ENCODE measurements around the gene EIF5B.
"Not testable (repeated sequence)": the region's sequence is repeated elsewhere in the genome, so short reads cannot be mapped to it uniquely, and the experiment has no call there.

The EIF5B gene

GRCh38 chr2:99368854-99369253 lies 31.7 kb downstream of the EIF5B start:
- DNase-seq: not testable (repeated sequence)

- DNase-seq: no peak
Observed at GRCh38 chr2:99373144-99373543, 36.0 kb downstream of the EIF5B start.

GRCh38 chr2:99374747-99375146 lies 37.6 kb downstream of the EIF5B start:
- DNase-seq: no peak

- no peak for DNase-seq
Observed at GRCh38 chr2:99376254-99376864, 39.2 kb downstream of the EIF5B start.

GRCh38 chr2:99377879-99378278 lies 40.7 kb downstream of the EIF5B start:
- no peak for DNase-seq

GRCh38 chr2:99380376-99381010 lies 43.3 kb downstream of the EIF5B start:
- DNase-seq: no peak

GRCh38 chr2:99382143-99382542 lies 45.0 kb downstream of the EIF5B start:
- DNase-seq: no peak

GRCh38 chr2:99386011-99386410 lies 48.8 kb downstream of the EIF5B start:
- DNase-seq: no peak

GRCh38 chr2:99388892-99389291 lies 51.7 kb downstream of the EIF5B start:
- DNase-seq: no peak

- DNase-seq: no peak
Observed at GRCh38 chr2:99389371-99389770, 52.2 kb downstream of the EIF5B start.

- DNase-seq: no peak
Observed at GRCh38 chr2:99389946-99390345, 52.8 kb downstream of the EIF5B start.

GRCh38 chr2:99395589-99396130 lies 58.5 kb downstream of the EIF5B start:
- DNase-seq: no peak

- no peak for DNase-seq
Observed at GRCh38 chr2:99397266-99397920, 60.2 kb downstream of the EIF5B start.

- no peak for DNase-seq
Observed at GRCh38 chr2:99398303-99398702, 61.1 kb downstream of the EIF5B start.

GRCh38 chr2:99399063-99399462 lies 61.9 kb downstream of the EIF5B start:
- DNase-seq: no peak

- DNase-seq: no peak
Observed at GRCh38 chr2:99399795-99400194, 62.6 kb downstream of the EIF5B start.

GRCh38 chr2:99401841-99402240 lies 64.7 kb downstream of the EIF5B start:
- DNase-seq: no peak

- no peak for DNase-seq
Observed at GRCh38 chr2:99403084-99403483, 65.9 kb downstream of the EIF5B start.

- DNase-seq: no peak
Observed at GRCh38 chr2:99403524-99403923, 66.3 kb downstream of the EIF5B start.

- DNase-seq: no peak
Observed at GRCh38 chr2:99404039-99404796, 67.0 kb downstream of the EIF5B start.

- no peak for DNase-seq
Observed at GRCh38 chr2:99404797-99405669, 67.8 kb downstream of the EIF5B start.

GRCh38 chr2:99406137-99406536 lies 68.9 kb downstream of the EIF5B start:
- DNase-seq: no peak
